ENCODE results near the gene SSBP1. TPM values are rescaled to one million over a fixed set of nuclear protein-coding genes. Genes with fewer than 3 reads are reported as not detected.
"Not testable (repeated sequence)": the region's sequence is repeated elsewhere in the genome, so short reads cannot be mapped to it uniquely, and the experiment has no call there.

The SSBP1 gene
- total RNA-seq, 6 donors from 2014 or later: 30.2 to 114 (median 66.8) TPM

DNA sequence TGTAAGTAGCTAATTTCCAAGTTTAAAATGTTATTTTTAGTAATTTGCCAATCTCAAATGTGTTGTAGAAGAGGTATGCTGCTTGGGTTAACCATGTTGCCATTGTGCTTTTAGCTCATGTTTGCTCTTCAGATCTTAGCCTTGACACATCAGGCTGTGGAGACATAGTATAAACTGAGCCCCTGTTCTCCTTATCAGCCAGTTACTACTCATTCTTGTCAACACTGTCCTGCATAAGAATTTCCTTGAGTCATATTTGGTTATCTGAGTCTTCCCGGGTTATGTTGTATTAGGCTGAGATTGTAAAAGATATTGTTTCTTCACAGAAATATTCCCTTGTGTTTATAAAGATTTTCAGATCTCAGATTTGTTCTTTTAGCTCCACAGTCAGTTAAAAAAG, 4.1 kb downstream of the SSBP1 start:
- H3K4me1 ChIP-seq: peaks cover 16 to 27% (median 24%) of the 10 kb centered on the region in 4 donors
- no peaks in the 10 kb centered on the region for H3K9me3 ChIP-seq
- WGBS, 2 donors: 93 to 95% methylated on average over 1 of the region's 1 CpG
- no peak overlapping the region for H3K4me3 ChIP-seq
- H3K27ac ChIP-seq: no peak overlapping the region
- H3K36me3 ChIP-seq: peaks cover 36 to 76% (median 48%) of the 10 kb centered on the region in 4 donors
- no peaks in the 10 kb centered on the region for H3K27me3 ChIP-seq
- no peak for DNase-seq
- no peak for ATAC-seq (ENCODE audit: low FRiP score in 2 of 2)
- TF ChIP-seq EP300 (IDR thresholded peaks at IDR 0.05) (no peak), POLR2A (IDR thresholded peaks at IDR 0.05) (no peak), POLR2AphosphoS5 (IDR thresholded peaks at IDR 0.05) (no peak)
- TF ChIP-seq, protein P1, sequence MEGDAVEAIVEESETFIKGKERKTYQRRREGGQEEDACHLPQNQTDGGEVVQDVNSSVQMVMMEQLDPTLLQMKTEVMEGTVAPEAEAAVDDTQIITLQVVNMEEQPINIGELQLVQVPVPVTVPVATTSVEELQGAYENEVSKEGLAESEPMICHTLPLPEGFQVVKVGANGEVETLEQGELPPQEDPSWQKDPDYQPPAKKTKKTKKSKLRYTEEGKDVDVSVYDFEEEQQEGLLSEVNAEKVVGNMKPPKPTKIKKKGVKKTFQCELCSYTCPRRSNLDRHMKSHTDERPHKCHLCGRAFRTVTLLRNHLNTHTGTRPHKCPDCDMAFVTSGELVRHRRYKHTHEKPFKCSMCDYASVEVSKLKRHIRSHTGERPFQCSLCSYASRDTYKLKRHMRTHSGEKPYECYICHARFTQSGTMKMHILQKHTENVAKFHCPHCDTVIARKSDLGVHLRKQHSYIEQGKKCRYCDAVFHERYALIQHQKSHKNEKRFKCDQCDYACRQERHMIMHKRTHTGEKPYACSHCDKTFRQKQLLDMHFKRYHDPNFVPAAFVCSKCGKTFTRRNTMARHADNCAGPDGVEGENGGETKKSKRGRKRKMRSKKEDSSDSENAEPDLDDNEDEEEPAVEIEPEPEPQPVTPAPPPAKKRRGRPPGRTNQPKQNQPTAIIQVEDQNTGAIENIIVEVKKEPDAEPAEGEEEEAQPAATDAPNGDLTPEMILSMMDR (IDR thresholded peaks at IDR 0.05): no peak

DNA sequence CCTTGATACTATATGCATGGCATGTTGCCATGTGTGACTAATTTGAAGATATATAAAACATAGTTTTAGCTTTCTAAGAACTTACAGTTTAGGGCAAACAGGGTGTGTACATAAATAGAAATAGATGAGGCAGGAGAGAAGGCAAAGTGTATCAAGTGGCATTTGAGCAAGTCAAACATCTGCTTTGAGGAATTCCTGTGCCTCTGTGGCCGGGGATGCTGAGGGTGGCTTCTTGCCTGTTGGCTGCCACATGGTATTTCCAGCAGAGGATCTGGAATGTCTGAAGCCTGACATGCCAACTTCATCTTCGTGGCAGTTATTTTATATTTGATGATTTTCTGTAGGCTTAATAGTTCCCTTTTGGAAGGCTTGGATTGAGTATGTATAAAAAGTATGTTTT, 6.0 kb downstream of the SSBP1 start:
- H3K4me3 ChIP-seq: no peak overlapping the region
- WGBS, 2 donors: 88 to 94% methylated on average over 2 of the region's 2 CpGs
- no peak for DNase-seq
- H3K36me3 ChIP-seq: peaks cover 36 to 94% (median 59%) of the 10 kb centered on the region in 4 donors
- peaks cover 8 to 17% (median 15%) of the 10 kb centered on the region in 4 donors for H3K4me1 ChIP-seq
- TF ChIP-seq POLR2AphosphoS5 (IDR thresholded peaks at IDR 0.05): no peak
- no peak for TF ChIP-seq EP300 (IDR thresholded peaks at IDR 0.05)
- TF ChIP-seq POLR2A (IDR thresholded peaks at IDR 0.05): no peak
- TF ChIP-seq, protein P1 (IDR thresholded peaks at IDR 0.05): no peak
- no peak overlapping the region for H3K27ac ChIP-seq
- no peak for ATAC-seq (ENCODE audit: low FRiP score in 2 of 2)
- H3K27me3 ChIP-seq: no peaks in the 10 kb centered on the region
- no peaks in the 10 kb centered on the region for H3K9me3 ChIP-seq

DNA sequence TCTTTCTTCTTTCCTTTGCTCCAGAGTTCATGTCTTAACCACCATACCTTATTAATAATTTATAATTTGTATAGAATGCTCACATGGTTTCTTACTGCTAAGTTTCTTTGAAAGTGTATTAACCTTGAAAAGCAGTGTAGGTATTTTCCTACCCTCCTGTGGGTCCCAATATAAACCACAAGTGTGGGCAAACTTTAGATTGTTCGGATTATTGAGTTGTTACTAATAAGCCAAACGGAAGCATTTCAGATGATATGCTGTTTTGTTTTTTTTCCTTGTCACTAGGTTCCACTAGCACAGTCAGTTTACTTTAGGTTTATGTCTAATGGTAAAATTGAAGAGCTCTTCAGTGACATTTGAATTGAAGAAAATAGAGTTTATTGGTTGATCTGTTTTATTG, 10.2 kb downstream of the SSBP1 start:
- no peak for ATAC-seq (ENCODE audit: low FRiP score in 2 of 2)
- no peaks in the 10 kb centered on the region for H3K27me3 ChIP-seq
- H3K9me3 ChIP-seq: peaks cover 5 to 29% (median 22%) of the 10 kb centered on the region in 4 donors
- no peaks in the 10 kb centered on the region for H3K4me1 ChIP-seq
- 90 to 93% methylated on average over 2 of the region's 2 CpGs for WGBS, 2 donors
- no peak overlapping the region for H3K27ac ChIP-seq
- no peak overlapping the region for H3K4me3 ChIP-seq
- TF ChIP-seq EP300 (IDR thresholded peaks at IDR 0.05): no peak
- TF ChIP-seq, protein P1 (IDR thresholded peaks at IDR 0.05): no peak
- no peak for DNase-seq
- H3K36me3 ChIP-seq: peaks cover 62 to 98% (median 75%) of the 10 kb centered on the region in 4 donors

DNA sequence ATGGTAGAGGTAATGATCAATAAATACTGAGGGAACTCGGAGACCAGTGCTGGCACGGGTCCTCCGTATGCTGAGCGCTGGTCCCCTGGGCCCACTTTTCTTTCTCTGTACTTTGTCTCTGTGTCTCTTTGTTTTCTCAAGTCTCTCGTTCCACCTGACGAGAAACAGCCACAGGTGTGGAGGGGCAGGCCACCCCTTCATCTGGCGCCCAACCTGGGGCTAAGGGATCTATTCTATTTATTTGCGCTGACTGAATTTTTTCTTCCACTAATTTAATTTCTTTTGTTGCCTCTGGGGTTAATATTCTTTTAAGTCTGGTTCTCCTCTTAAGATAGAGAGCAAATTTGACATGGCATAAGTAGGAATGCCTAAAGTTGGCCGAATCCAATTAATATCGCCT, 13.7 kb downstream of the SSBP1 start:
- ATAC-seq (ENCODE audit: low FRiP score in 2 of 2); H3K27ac ChIP-seq; H3K27me3 ChIP-seq; H3K4me3 ChIP-seq; H3K4me1 ChIP-seq; DNase-seq: not testable (repeated sequence)
- 97 to 99% methylated on average over 10 of the region's 10 CpGs for WGBS, 2 donors
- H3K9me3 ChIP-seq: peaks cover 5 to 29% (median 22%) of the 10 kb centered on the region in 4 donors
- peaks cover 30 to 78% (median 55%) of the 10 kb centered on the region in 4 donors for H3K36me3 ChIP-seq

DNA sequence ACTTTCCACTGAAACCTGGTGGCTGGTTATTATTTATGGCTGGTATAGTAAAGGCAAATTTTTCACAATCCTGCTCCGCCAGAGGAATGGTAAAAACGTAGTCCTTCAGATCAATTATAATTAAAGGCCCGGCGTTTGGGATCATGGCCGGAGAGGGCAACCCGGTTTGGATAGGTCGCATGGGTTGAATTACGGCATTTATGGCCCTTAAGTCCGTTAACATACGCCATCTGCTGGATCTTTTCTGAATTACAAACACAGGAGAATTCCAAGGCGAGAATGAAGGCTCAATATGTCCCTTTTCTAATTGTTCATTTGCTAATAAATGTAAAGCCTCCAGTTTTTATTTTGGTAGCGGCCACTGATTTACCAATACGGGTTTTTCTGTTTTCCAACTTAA, 14.5 kb downstream of the SSBP1 start:
- no peak for DNase-seq
- Histone ChIP-seq H3K4me3 (no peak overlapping the region), H3K27ac (no peak overlapping the region), H3K27me3 (no peaks in the 10 kb centered on the region), H3K4me1 (no peaks in the 10 kb centered on the region), H3K36me3 (peaks cover 28 to 80% (median 56%) of the 10 kb centered on the region in 4 donors), H3K9me3 (peaks cover 5 to 29% (median 22%) of the 10 kb centered on the region in 4 donors)
- no peak for TF ChIP-seq POLR2A (IDR thresholded peaks at IDR 0.05)
- TF ChIP-seq, protein P1 (IDR thresholded peaks at IDR 0.05): peak in 1 of 6 experiments; percentile 12
- 98 to 99% methylated on average over 13 of the region's 13 CpGs for WGBS, 2 donors
- ATAC-seq (ENCODE audit: low FRiP score in 2 of 2): no peak
